Measurements from ENCODE around the gene STXBP5. TPM values are rescaled to one million over a fixed set of nuclear protein-coding genes. Genes with fewer than 3 reads are reported as not detected.

STXBP5 gene
- polyA plus RNA-seq, 1 donor (not counting 4 experiments of a cell fraction or from before 2014, with no cell fraction given): 19.4 TPM

GRCh38 chr6:147227770-147228320 lies 23.6 kb downstream of the STXBP5 start:
- no peak overlapping the region for H3K9ac ChIP-seq (ENCODE audit: control insufficient read depth, extremely low read depth, insufficient read depth, low read length)
- H3K27ac ChIP-seq (ENCODE audit: control insufficient read depth, insufficient read depth, low read length): no peak overlapping the region
- dilution Hi-C loops (cut with MboI; ENCODE audit: extremely low pct_ligation_motif_present, low sequenced_read_pairs): no loop called here
- no peaks in the 10 kb centered on the region for H3K27me3 ChIP-seq (ENCODE audit: control insufficient read depth, extremely low read depth, insufficient read depth, low read length)
- peaks cover 0 to 6% of the 10 kb centered on the region in 2 experiments for H3K36me3 ChIP-seq (ENCODE audit: control insufficient read depth in 2 of 2, extremely low read depth in 1 of 2, insufficient read depth in 2 of 2, low read length in 2 of 2)
- DNase-seq (ENCODE audit: low read depth, low spot score) (no peak), FAIRE-seq (peak; percentile 36)
- H3K9me1 ChIP-seq (ENCODE audit: control insufficient read depth, extremely low read depth, insufficient read depth, low read length): no peaks in the 10 kb centered on the region
- no peak overlapping the region for H3K4me2 ChIP-seq (ENCODE audit: control insufficient read depth, extremely low read depth, insufficient read depth, low read depth, low read length)
- no peak overlapping the region for H2AFZ ChIP-seq (ENCODE audit: control insufficient read depth, low read length)
- peaks cover 5% of the 10 kb centered on the region for H3K79me2 ChIP-seq (ENCODE audit: control insufficient read depth, insufficient read depth, low read length)
- H3K9me3 ChIP-seq (ENCODE audit: control insufficient read depth, low read depth, low read length): no peaks in the 10 kb centered on the region
- no peak overlapping the region for H3K4me3 ChIP-seq (ENCODE audit: control insufficient read depth in 2 of 3, extremely low read depth in 1 of 3, insufficient read depth in 2 of 3, low read depth in 1 of 3, low read length in 3 of 3)
- no peaks in the 10 kb centered on the region for H4K20me1 ChIP-seq (ENCODE audit: control insufficient read depth, extremely low read depth, insufficient read depth, low read length)
- no peaks in the 10 kb centered on the region for H3K4me1 ChIP-seq (ENCODE audit: control insufficient read depth, extremely low read depth, insufficient read depth, low read length)
- TF ChIP-seq, protein P1, sequence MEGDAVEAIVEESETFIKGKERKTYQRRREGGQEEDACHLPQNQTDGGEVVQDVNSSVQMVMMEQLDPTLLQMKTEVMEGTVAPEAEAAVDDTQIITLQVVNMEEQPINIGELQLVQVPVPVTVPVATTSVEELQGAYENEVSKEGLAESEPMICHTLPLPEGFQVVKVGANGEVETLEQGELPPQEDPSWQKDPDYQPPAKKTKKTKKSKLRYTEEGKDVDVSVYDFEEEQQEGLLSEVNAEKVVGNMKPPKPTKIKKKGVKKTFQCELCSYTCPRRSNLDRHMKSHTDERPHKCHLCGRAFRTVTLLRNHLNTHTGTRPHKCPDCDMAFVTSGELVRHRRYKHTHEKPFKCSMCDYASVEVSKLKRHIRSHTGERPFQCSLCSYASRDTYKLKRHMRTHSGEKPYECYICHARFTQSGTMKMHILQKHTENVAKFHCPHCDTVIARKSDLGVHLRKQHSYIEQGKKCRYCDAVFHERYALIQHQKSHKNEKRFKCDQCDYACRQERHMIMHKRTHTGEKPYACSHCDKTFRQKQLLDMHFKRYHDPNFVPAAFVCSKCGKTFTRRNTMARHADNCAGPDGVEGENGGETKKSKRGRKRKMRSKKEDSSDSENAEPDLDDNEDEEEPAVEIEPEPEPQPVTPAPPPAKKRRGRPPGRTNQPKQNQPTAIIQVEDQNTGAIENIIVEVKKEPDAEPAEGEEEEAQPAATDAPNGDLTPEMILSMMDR (optimal IDR thresholded peaks at IDR 0.05 in 1 of 3, IDR thresholded peaks at IDR 0.05 in 1 of 3, conservative IDR thresholded peaks at IDR 0.05 in 1 of 3; ENCODE audit: extremely low read depth in 1 of 3, insufficient read depth in 2 of 3, low read length in 3 of 3): no peak

GRCh38 chr6:147231589-147231988 lies 27.4 kb downstream of the STXBP5 start:
- no peak for FAIRE-seq
- Histone ChIP-seq H3K9ac (ENCODE audit: control insufficient read depth, extremely low read depth, insufficient read depth, low read length) (no peak overlapping the region), H3K79me2 (ENCODE audit: control insufficient read depth, insufficient read depth, low read length) (peaks cover 3% of the 10 kb centered on the region), H3K4me3 (ENCODE audit: control insufficient read depth in 2 of 3, extremely low read depth in 1 of 3, insufficient read depth in 2 of 3, low read depth in 1 of 3, low read length in 3 of 3) (no peak overlapping the region), H3K4me2 (ENCODE audit: control insufficient read depth, extremely low read depth, insufficient read depth, low read depth, low read length) (no peak overlapping the region), H2AFZ (ENCODE audit: control insufficient read depth, low read length) (no peak overlapping the region), H3K27me3 (ENCODE audit: control insufficient read depth, extremely low read depth, insufficient read depth, low read length) (no peaks in the 10 kb centered on the region), H3K9me1 (ENCODE audit: control insufficient read depth, extremely low read depth, insufficient read depth, low read length) (no peaks in the 10 kb centered on the region), H3K9me3 (ENCODE audit: control insufficient read depth, low read depth, low read length) (no peaks in the 10 kb centered on the region), H3K4me1 (ENCODE audit: control insufficient read depth, extremely low read depth, insufficient read depth, low read length) (no peaks in the 10 kb centered on the region), H3K36me3 (ENCODE audit: control insufficient read depth in 2 of 2, extremely low read depth in 1 of 2, insufficient read depth in 2 of 2, low read length in 2 of 2) (no peaks in the 10 kb centered on the region), H3K27ac (ENCODE audit: control insufficient read depth, insufficient read depth, low read length) (no peak overlapping the region), H4K20me1 (ENCODE audit: control insufficient read depth, extremely low read depth, insufficient read depth, low read length) (no peaks in the 10 kb centered on the region)
- no peak for DNase-seq (ENCODE audit: low read depth, low spot score)
- no peak for TF ChIP-seq EZH2 (IDR thresholded peaks at IDR 0.05; ENCODE audit: low read length)
- TF ChIP-seq, protein P1 (optimal IDR thresholded peaks at IDR 0.05 in 1 of 3, IDR thresholded peaks at IDR 0.05 in 1 of 3, conservative IDR thresholded peaks at IDR 0.05 in 1 of 3; ENCODE audit: extremely low read depth in 1 of 3, insufficient read depth in 2 of 3, low read length in 3 of 3): no peak
- dilution Hi-C loops (cut with MboI; ENCODE audit: extremely low pct_ligation_motif_present, low sequenced_read_pairs): no loop called here
